ENCODE results near the gene PLA2G3.

The PLA2G3 gene

DNA sequence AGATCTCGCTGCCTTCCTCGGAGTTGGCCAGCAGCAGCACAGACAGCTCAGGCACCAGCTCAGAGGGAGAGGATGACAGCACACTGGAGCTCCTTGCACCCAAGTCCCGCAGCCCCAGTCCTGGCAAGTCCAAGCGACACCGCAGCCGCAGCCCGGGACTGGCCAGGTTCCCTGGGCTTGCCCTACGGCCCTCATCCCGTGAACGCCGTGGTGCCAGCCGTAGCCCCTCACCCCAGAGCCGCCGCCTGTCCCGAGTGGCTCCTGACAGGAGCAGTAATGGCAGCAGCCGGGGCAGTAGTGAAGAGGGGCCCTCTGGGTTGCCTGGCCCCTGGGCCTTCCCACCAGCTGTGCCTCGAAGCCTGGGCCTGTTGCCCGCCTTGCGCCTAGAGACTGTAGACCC is 6.4 kb downstream of the PLA2G3 start:
- H3K27ac ChIP-seq = peak overlapping the region; percentile 95
- TF ChIP-seq CTCF (IDR thresholded peaks at IDR 0.05) (no peak), ZFX (IDR thresholded peaks at IDR 0.05; ENCODE audit: borderline replicate concordance) (no peak)

GRCh38 chr22:31130873-31131272 is 9.4 kb downstream of the PLA2G3 start:
- H3K27ac ChIP-seq = peak overlapping the region; percentile 95
- TF ChIP-seq ZFX (IDR thresholded peaks at IDR 0.05; ENCODE audit: borderline replicate concordance) = no peak
- no peak for TF ChIP-seq CTCF (IDR thresholded peaks at IDR 0.05)

- H3K27ac ChIP-seq = peak overlapping the region; percentile 95
- TF ChIP-seq CTCF (IDR thresholded peaks at IDR 0.05) (no peak), ZFX (IDR thresholded peaks at IDR 0.05; ENCODE audit: borderline replicate concordance) (no peak)
Measured at GRCh38 chr22:31128156-31128555, 12.2 kb downstream of the PLA2G3 start.

- no peak for TF ChIP-seq CTCF (IDR thresholded peaks at IDR 0.05)
- no peak for TF ChIP-seq ZFX (IDR thresholded peaks at IDR 0.05; ENCODE audit: borderline replicate concordance)
- H3K27ac ChIP-seq = peak overlapping the region; percentile 84
Measured at GRCh38 chr22:31127181-31127772, 13.0 kb downstream of the PLA2G3 start.

GRCh38 chr22:31126869-31127175 is 13.5 kb downstream of the PLA2G3 start:
- no peak for TF ChIP-seq ZFX (IDR thresholded peaks at IDR 0.05; ENCODE audit: borderline replicate concordance)
- TF ChIP-seq CTCF (IDR thresholded peaks at IDR 0.05) = no peak
- H3K27ac ChIP-seq = peak overlapping the region; percentile 84

GRCh38 chr22:31126128-31126868 is 14.0 kb downstream of the PLA2G3 start:
- peak overlapping the region; percentile 84 for H3K27ac ChIP-seq
- TF ChIP-seq CTCF (IDR thresholded peaks at IDR 0.05) (no peak), ZFX (IDR thresholded peaks at IDR 0.05; ENCODE audit: borderline replicate concordance) (no peak)

DNA sequence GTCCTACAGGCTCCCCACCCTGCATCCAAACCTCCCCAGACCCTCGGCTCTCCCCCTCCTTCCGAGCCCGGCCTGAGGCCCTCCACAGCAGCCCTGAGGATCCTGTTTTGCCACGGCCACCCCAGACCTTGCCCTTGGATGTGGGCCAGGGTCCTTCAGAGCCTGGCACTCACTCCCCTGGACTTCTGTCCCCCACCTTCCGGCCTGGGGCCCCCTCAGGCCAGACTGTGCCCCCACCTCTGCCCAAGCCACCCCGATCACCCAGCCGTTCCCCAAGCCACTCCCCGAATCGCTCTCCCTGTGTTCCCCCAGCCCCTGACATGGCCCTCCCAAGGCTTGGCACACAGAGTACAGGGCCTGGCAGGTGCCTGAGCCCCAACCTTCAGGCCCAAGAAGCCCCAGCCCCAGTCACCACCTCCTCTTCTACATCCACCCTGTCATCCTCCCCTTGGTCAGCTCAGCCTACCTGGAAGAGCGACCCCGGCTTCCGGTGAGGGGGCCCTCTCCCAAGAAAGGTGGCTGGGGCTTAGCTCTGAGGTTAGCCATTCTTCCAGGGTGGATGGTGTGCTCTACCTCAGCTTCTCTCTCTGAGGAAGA is 14.7 kb downstream of the PLA2G3 start:
- H3K27ac ChIP-seq = peak overlapping the region; percentile 84
- TF ChIP-seq CTCF (IDR thresholded peaks at IDR 0.05) = no peak
- TF ChIP-seq ZFX (IDR thresholded peaks at IDR 0.05; ENCODE audit: borderline replicate concordance) = no peak

Data from 22Rv1 (cell line).